GM12865 (cell line): ENCODE data around the gene SV2C.

Experiments
- DNase-seq: peaks from one replicate; pipeline ENCODE4 v3.0.0; 2010; ENCODE audit warnings: low read depth
- H3K4me3 ChIP-seq: 2 replicates; pipeline ENCODE4 v1.5.1; 2011; ENCODE audit warnings: mild to moderate bottlenecking, low read depth, low read length, control low read depth
- CTCF ChIP-seq: IDR thresholded peaks from 2 replicates; pipeline ENCODE4 v1.5.1; 2011; ENCODE audit warnings: low read length, control low read depth, low read depth, inconsistent platforms; ENCODE audit not compliant: insufficient read depth; ENCODE audit errors: missing control alignments

SV2C gene

GRCh38 chr5:76345582-76345981 lies 262.4 kb downstream of the SV2C start:
- DNase-seq = no peak
- no peak overlapping the region for H3K4me3 ChIP-seq
- no peak for TF ChIP-seq CTCF

- DNase-seq = peak; percentile 28
- TF ChIP-seq CTCF = no peak
- no peak overlapping the region for H3K4me3 ChIP-seq
Measured at GRCh38 chr5:76351176-76351575, 268.0 kb downstream of the SV2C start.

- no peak overlapping the region for H3K4me3 ChIP-seq
- TF ChIP-seq CTCF = no peak
- peak; percentile 93 for DNase-seq
Measured at GRCh38 chr5:76351577-76351976, 268.4 kb downstream of the SV2C start.

- no peak for DNase-seq
- no peak for TF ChIP-seq CTCF
- H3K4me3 ChIP-seq = no peak overlapping the region
Measured at GRCh38 chr5:76356887-76357286, 273.7 kb downstream of the SV2C start.

- TF ChIP-seq CTCF = no peak
- H3K4me3 ChIP-seq = no peak overlapping the region
- DNase-seq = no peak
Measured at GRCh38 chr5:76363352-76364225, 280.4 kb downstream of the SV2C start.

GRCh38 chr5:76364226-76364589 lies 281.0 kb downstream of the SV2C start:
- TF ChIP-seq CTCF = no peak
- DNase-seq = no peak
- no peak overlapping the region for H3K4me3 ChIP-seq

- TF ChIP-seq CTCF = no peak
- DNase-seq = no peak
- no peak overlapping the region for H3K4me3 ChIP-seq
Measured at GRCh38 chr5:76365561-76365960, 282.4 kb downstream of the SV2C start.
